Spinal cord (tissue), 10 donors: ENCODE results near the gene RPL10. TPM values are rescaled to one million over a fixed set of nuclear protein-coding genes. Genes with fewer than 3 reads are reported as not detected.

ENCODE experiments used
- DNase-seq, 6 donors: peaks; one replicate each; pipeline versions ENCODE4 v3.0.0 to v3.0.0-alpha.2; 2013 to 2015; ENCODE audit warnings: low spot score in 6 of 6, low read depth in 4 of 6
- H3K27ac ChIP-seq: one replicate; pipeline ENCODE4 v1.5.1; 2013; ENCODE audit warnings: low read depth, low read length, control low read depth
- H3K27me3 ChIP-seq: one replicate; pipeline ENCODE4 v1.6.1; 2013; ENCODE audit warnings: low read length; ENCODE audit not compliant: control insufficient read depth, insufficient read depth
- H3K36me3 ChIP-seq: one replicate; pipeline ENCODE4 v1.6.1; 2013; ENCODE audit warnings: low read length; ENCODE audit not compliant: control insufficient read depth, insufficient read depth
- H3K4me1 ChIP-seq: one replicate; pipeline ENCODE4 v1.6.1; 2013; ENCODE audit warnings: low read length; ENCODE audit not compliant: control insufficient read depth, insufficient read depth
- H3K4me3 ChIP-seq: one replicate; pipeline ENCODE4 v1.5.1; 2013; ENCODE audit warnings: low read depth, low read length, control low read depth
- H3K9me3 ChIP-seq: one replicate; pipeline ENCODE4 v1.6.1; 2013; ENCODE audit warnings: low read length; ENCODE audit not compliant: control insufficient read depth, insufficient read depth
- WGBS: methylation state at CpG from one replicate; pipeline ENCODE4 v1.1.5; 2013; ENCODE audit warnings: missing lambda C conversion rate; ENCODE audit not compliant: insufficient coverage; 5-methylcytosine and 5-hydroxymethylcytosine counted together
- long read RNA-seq, 4 donors: transcript quantifications; one replicate each; lab custom pipeline, GENCODE V29; 2026
- polyA plus RNA-seq, 2 donors: library from polyadenylated mRNA; unstranded; fragments of 120-200 nt; gene quantifications; one replicate each; pipeline ENCODE4 v1.2.1, GENCODE V29; 2013; ENCODE audit not compliant: insufficient read length in 2 of 2
- total RNA-seq, 2 donors: library from RNA; depleted of rRNA in 1 of 2; stranded (reverse); fragments of 120-200 nt in 1 of 2; fragments of >200 nt in 1 of 2; gene quantifications; one replicate each; pipeline versions ENCODE4 v1.2.3 to v1.2.4, GENCODE V29; 2013 to 2014
- donor health status: healthy.

The RPL10 gene
- total RNA-seq (1,000 to 10,000 TPM; 1,775 to 3,365 TPM), polyA plus RNA-seq (1,000 to 10,000 TPM; 2,002 to 2,049 TPM)
- long read RNA-seq, donor 1, transcript RPL10-211 (5 exons, 802 nt), result minor isoform, 11 of 808 reads
- long read RNA-seq, donor 1, transcript RPL10-207 (7 exons, 657 nt), result minor isoform, 12 of 808 reads
- long read RNA-seq, donor 1, transcript RPL10-201 (6 exons, 2,278 nt), result major isoform, 468 of 808 reads
- long read RNA-seq, donor 1, transcript RPL10-204 (7 exons, 2,318 nt), result minor isoform, 22 of 808 reads
- long read RNA-seq, donor 1, partial matches to known transcripts, result 284 of 808 reads
- long read RNA-seq, donor 1, other reads (novel, unspliced or antisense), result 0 of 808 reads
- long read RNA-seq, donor 2, transcript RPL10-201 (6 exons, 2,278 nt), result major isoform, 286 of 386 reads
- long read RNA-seq, donor 2, partial matches to known transcripts, result 87 of 386 reads
- long read RNA-seq, donor 2, other reads (novel, unspliced or antisense), result 0 of 386 reads
- long read RNA-seq, donor 3, transcript RPL10-211 (5 exons, 802 nt), result minor isoform, 6 of 568 reads
- long read RNA-seq, donor 3, transcript RPL10-204 (7 exons, 2,318 nt), result minor isoform, 15 of 568 reads
- long read RNA-seq, donor 3, transcript RPL10-201 (6 exons, 2,278 nt), result major isoform, 420 of 568 reads
- long read RNA-seq, donor 3, transcript RPL10-207 (7 exons, 657 nt), result minor isoform, 8 of 568 reads
- long read RNA-seq, donor 3, partial matches to known transcripts, result 116 of 568 reads
- long read RNA-seq, donor 3, other reads (novel, unspliced or antisense), result 0 of 568 reads
- long read RNA-seq, donor 4, transcript RPL10-211 (5 exons, 802 nt), result minor isoform, 38 of 3,774 reads
- long read RNA-seq, donor 4, transcript RPL10-207 (7 exons, 657 nt), result minor isoform, 60 of 3,774 reads
- long read RNA-seq, donor 4, transcript RPL10-204 (7 exons, 2,318 nt), result minor isoform, 52 of 3,774 reads
- long read RNA-seq, donor 4, transcript RPL10-201 (6 exons, 2,278 nt), result major isoform, 2,270 of 3,774 reads
- long read RNA-seq, donor 4, partial matches to known transcripts, result 1,315 of 3,774 reads
- long read RNA-seq, donor 4, other reads (novel, unspliced or antisense), result 15 of 3,774 reads

DNA sequence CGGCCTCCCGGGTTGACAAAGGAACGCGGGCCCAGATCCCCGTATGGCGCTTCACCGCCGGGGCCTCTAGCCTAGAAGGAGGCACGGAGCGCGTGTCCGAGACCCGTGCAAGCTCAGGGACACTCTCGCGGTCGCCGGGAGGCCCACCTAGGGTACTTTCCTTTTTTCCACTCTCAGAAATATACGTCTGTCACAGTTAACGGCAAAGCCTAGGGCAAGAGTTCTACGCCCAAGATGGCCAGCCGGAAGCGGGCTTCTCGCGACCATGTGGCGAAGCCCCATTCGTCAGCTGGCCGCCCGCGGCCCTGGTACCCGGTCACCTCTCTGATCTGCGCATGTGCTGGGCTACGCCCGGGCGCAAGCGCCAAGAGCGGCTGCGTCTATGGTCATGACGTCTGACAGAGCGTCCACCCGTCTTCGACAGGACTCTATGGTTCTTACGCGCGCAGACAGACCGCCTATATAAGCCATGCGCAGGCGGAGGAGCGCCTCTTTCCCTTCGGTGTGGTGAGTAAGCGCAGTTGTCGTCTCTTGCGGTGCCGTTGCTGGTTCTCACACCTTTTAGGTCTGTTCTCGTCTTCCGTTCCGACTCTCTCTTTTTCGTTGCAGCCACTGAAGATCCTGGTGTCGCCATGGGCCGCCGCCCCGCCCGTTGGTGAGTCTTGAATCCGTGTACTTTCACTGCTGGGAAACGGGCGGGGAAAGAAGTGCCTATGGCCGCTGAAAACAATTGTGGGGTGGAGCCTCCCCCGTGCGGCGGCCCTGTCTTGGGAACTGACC lies at the start of gene RPL10:
Gene RPL10, plus strand, starts transcription at position 490 of the 780 bp plus-strand sequence. Its CDS starts 143 bp downstream, at position 633.
- Histone ChIP-seq H3K27ac (peak within 1 kb of the TSS; percentile 98), H3K4me1 (peaks cover 24% of the 10 kb centered on the region), H3K4me3 (peak within 1 kb of the TSS; percentile 96), H3K27me3 (no peaks in the 10 kb centered on the region), H3K36me3 (peaks cover 21% of the 10 kb centered on the region), H3K9me3 (no peaks in the 10 kb centered on the region)
- peak in 4 of 6 donors; percentile 80 to 98 (median 93) for DNase-seq
- 36% methylated on average over 69 of the region's 69 CpGs for WGBS

DNA sequence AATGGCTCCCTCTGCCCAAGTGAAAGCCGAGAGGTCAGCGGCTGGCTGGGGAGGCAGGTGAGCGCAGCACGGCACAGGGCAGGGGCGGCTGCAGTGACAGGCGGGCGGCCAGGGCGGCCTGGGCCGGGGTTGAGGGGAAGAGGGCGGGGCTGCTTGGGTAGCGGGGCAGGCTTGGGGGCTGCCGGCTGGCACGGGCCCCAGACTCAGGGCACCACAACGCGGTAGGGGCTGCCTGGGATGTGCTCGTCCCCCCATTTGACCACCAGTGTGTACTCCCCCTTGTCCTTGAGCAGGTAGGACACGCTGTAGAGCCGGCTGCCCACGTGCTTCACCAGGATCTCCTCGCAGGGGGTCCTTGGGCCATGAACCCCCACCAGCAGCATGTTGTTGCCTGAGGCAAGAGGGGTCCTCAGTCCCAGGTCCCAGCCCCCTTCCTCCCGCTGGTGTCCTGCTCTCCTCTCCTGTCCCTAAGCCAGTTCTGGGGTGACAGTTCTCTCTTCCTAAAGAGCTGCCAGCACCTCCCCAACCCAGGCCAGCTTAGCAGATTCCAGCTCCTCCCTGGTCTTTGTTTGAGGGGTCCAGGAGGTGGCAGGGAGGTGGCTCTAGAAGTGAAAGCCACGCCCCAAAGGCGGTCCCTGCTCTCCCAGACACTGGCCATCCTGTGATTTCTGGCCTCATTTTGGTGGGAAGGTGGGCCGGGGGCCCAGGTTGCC lies 49.4 kb upstream of the RPL10 start:
- Histone ChIP-seq H3K36me3 (peaks cover 58% of the 10 kb centered on the region), H3K4me1 (no peaks in the 10 kb centered on the region)

DNA sequence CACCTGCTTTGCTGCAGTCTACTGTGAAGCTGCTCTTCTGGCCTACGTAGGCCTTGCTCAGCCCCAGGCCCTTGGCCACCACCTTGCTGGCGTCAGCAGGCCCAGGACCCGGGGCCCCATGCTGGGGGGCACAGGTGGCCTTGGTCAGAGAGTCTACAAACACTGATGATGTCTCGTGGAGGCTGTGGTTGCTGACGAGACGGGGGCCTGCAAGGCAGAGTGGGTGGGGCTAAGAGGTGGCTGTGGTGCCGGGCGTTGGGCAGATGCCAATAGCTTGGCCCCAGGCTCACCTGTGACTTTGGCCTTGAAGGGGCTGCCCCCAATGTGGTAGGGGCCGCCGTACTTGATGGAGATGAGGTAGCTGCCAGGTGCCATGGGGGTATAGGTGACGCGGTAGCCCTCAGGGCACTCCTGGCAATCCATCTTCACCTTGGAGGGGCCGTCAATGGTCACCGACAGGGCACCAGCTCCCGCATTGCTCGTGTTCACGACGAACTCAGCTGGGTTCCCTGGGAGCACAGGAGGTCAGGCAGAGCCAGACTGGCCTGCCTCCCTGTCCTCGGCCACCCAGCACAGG lies 48.7 kb upstream of the RPL10 start:
- H3K4me1 ChIP-seq, result no peaks in the 10 kb centered on the region
- H3K36me3 ChIP-seq, result peaks cover 65% of the 10 kb centered on the region
- 86% methylated on average over 19 of the region's 19 CpGs for WGBS
- no peak for DNase-seq
- no peak overlapping the region for H3K4me3 ChIP-seq
- H3K27me3 ChIP-seq, result no peaks in the 10 kb centered on the region
- no peak overlapping the region for H3K27ac ChIP-seq
- H3K9me3 ChIP-seq, result no peaks in the 10 kb centered on the region

More for the DNA sequence above, 49.4 kb upstream of the RPL10 start:
- Histone ChIP-seq H3K27me3 (no peaks in the 10 kb centered on the region), H3K4me3 (no peak overlapping the region), H3K27ac (no peak overlapping the region), H3K9me3 (no peaks in the 10 kb centered on the region)
- WGBS, result 84% methylated on average over 22 of the region's 24 CpGs
- no peak for DNase-seq

DNA sequence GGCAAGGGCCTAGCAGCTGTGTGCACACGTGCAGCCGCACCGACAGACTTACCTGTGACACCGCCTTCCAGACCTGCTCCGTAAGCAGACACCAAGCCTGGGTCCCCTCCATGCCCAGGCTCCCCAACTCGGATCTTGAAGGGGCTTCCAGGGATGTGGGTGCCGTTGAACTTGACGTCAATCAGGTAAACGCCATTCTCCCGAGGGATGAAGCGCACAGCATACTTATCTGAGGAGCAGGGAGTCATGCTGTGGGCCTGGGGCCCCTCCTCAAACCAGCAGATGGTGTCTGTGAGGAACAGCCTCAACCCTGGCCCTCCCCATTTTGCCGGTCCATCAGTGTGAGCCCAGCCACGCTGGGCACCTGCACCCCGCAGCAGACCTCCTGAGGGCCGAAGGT lies 48.2 kb upstream of the RPL10 start:
- Histone ChIP-seq H3K4me3 (no peak overlapping the region), H3K36me3 (peaks cover 70% of the 10 kb centered on the region), H3K9me3 (no peaks in the 10 kb centered on the region), H3K27me3 (no peaks in the 10 kb centered on the region), H3K4me1 (peaks cover under 1% of the 10 kb centered on the region), H3K27ac (no peak overlapping the region)
- WGBS, result 83% methylated on average over 15 of the region's 15 CpGs
- DNase-seq, result no peak

DNA sequence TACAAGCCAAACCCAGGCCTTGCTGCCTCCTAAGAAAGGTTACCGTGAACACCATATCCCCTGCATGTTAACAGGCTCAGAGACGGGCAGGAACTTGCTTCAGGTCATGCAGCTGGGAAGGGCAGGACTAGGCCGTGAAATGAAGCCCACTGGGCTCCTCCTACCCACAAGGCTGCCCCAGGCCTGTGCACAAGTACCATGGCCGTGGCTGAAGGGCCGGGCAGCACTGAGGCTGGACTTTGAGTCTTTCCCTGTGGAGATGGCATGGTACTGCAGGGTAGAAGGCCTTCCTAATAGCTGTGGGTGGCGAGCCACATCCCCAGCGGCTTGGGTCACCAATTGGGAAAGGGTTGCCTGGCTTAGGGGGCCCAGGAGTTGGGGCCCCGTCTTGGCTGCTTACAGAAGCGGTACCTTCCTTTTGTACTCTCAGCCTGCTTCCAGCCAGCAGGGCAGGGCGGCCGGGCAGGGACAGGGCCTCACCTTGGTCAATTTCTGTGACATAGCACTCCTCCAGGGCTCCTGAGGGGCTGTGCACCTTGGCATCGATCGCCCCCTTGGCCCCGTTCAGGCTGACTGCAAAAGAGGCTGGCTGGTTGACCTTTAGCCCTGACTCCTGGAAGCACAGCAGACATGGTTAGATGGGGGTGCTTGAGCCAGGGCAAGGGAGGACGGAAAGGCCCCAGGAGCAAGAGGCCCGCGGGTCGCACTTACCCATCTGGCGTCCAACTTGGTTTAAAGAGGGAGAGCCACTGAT lies 47.6 kb upstream of the RPL10 start:
- Histone ChIP-seq H3K4me3 (no peak overlapping the region), H3K9me3 (no peaks in the 10 kb centered on the region), H3K27me3 (no peaks in the 10 kb centered on the region), H3K36me3 (peaks cover 76% of the 10 kb centered on the region), H3K27ac (no peak overlapping the region), H3K4me1 (peaks cover 4% of the 10 kb centered on the region)
- DNase-seq, result no peak
- WGBS, result 83% methylated on average over 17 of the region's 19 CpGs

DNA sequence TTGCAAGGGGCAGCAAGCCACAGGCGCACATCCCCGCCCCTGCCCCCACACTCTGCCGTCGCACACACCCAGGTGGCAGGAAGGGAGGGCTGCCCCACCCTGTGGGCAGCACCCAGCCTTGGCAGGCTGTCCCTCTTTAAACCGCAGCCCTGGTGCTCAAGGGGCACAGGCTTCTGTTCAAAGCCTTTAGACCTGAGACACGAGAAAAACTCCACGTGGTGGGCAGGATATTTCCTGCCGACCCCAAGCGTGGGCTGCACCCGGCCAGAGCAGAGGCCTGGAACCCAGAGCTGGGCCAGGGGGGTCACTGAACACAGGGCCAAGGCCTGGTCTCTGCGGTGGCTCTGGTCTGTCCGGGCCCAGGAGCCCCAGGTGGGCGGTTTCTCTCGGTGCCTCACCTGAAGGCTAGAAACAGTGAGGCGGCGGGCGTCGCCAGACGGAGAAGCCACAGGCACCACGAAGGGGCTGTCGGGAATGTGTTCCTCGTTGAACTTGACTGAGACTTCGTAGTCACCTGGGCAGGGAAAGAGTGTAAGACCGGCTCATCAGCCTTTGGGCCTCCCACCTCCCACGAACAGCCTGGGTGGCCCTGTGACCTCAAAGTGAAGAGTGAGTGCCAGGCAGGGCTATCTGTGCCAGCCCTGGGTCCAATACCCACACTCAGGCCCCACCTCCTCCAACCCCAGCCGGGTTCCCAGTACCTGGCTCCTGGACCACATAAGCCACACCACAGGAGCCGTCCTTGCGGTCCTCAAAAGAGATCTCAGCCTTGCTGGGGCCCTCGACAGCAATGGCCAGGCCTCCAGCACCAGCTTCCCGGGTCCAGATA lies 46.8 kb upstream of the RPL10 start:
- peaks cover 10% of the 10 kb centered on the region for H3K4me1 ChIP-seq
- no peak for DNase-seq
- H3K36me3 ChIP-seq, result peaks cover 84% of the 10 kb centered on the region
- no peaks in the 10 kb centered on the region for H3K27me3 ChIP-seq
- H3K27ac ChIP-seq, result no peak overlapping the region
- WGBS, result 84% methylated on average over 30 of the region's 30 CpGs
- no peak overlapping the region for H3K4me3 ChIP-seq
- H3K9me3 ChIP-seq, result no peaks in the 10 kb centered on the region

DNA sequence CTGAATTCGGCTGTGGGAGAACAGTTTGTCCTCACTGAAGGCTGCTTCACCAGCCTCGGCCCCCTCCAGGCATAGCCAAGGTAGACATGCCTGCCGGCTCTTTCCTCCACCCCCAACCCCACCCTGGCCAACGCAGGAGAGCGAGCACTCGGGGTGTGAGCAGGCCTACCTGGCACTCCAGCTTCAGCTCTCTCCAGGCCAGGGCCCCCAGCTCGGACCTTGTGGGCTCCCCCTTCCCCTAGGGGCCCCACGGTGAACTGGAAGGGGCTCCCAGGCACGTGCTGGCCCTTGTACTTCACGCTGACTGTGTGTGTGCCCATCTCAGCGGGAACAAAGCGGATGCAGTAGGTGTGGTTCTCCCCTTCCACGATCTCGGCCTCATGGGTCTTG lies 46.2 kb upstream of the RPL10 start:
- no peak overlapping the region for H3K4me3 ChIP-seq
- WGBS, result 88% methylated on average over 14 of the region's 14 CpGs
- no peak overlapping the region for H3K27ac ChIP-seq
- H3K4me1 ChIP-seq, result peaks cover 16% of the 10 kb centered on the region
- DNase-seq, result no peak
- no peaks in the 10 kb centered on the region for H3K9me3 ChIP-seq
- H3K27me3 ChIP-seq, result no peaks in the 10 kb centered on the region
- H3K36me3 ChIP-seq, result peaks cover 90% of the 10 kb centered on the region
